K562 (cell line): ENCODE results near the gene ALG12. TPM values are rescaled to one million over a fixed set of nuclear protein-coding genes. Genes with fewer than 3 reads are reported as not detected.

Source experiments
- ATAC-seq: fragments of 200-7000 bp; cut with Tn5 transposase; 3 replicates; pipeline ENCODE4 v1.9.1; 2020; ENCODE audit warnings: moderate library complexity
- BruUV-seq: library from RNA; stranded (reverse); fragments of 400-500 nt; replicated peaks from 2 replicates; lab custom pipeline; 2021; lab: Mats Ljungman, UMichigan
- CTCF ChIA-PET: fragments of 300-600 bp; formaldehyde crosslinking; extraction: SDS; loops from one replicate; lab custom pipeline; 2021; ENCODE audit warnings: low intra/inter-chr PET ratio; lab: Yijun Ruan, JAX
- POLR2A ChIA-PET: fragments of 300-600, 350-650 bp; sonication (Branson Sonifier 250); formaldehyde crosslinking; extraction: SDS; loops from one replicate; lab custom pipeline; 2021; ENCODE audit warnings: antibody characterized with exemption, inconsistent platforms; lab: Yijun Ruan, JAX
- DNase-seq, 4 experiments: peaks; one replicate each; pipeline versions ENCODE4 v3.0.0 to v3.0.0-alpha.2; 2011 to 2018; ENCODE audit warnings: low spot score in 3 of 4, mixed read lengths in 3 of 4; ENCODE audit errors: extremely low read depth in 1 of 4
- FAIRE-seq: peaks from 2 replicates; lab custom pipeline; 2011; peaks lifted over from hg19 to GRCh38; lab: Jason Lieb, UNC
- H2AFZ ChIP-seq: 2 replicates; pipeline ENCODE4 v1.6.0; 2011; ENCODE audit warnings: low read depth, low read length, control low read depth, inconsistent platforms
- H3K27ac ChIP-seq: fragments of 200-600 bp; 3 replicates; pipeline ENCODE4 v1.8.0; 2011; ENCODE audit warnings: low read depth, mild to moderate bottlenecking, control low read depth, inconsistent platforms, low read length, moderate library complexity, mixed read lengths; ENCODE audit errors: extremely low read depth
- H3K27me3 ChIP-seq, 2 experiments: fragments of 300-600 bp in 1 of 2; 2 replicates in 1 of 2; 3 replicates in 1 of 2; pipeline versions ENCODE4 v1.6.0 to v1.8.0; 2011; ENCODE audit warnings: inconsistent platforms in 2 of 2, low read length in 2 of 2, mild to moderate bottlenecking in 1 of 2, mixed read lengths in 1 of 2, moderate library complexity in 1 of 2; ENCODE audit not compliant: control insufficient read depth in 2 of 2, insufficient read depth in 2 of 2
- H3K36me3 ChIP-seq: fragments of 300-600 bp; 3 replicates; pipeline ENCODE4 v1.8.0; 2011; ENCODE audit warnings: mild to moderate bottlenecking, low read length, inconsistent platforms; ENCODE audit not compliant: control insufficient read depth, insufficient read depth
- H3K4me1 ChIP-seq, 2 experiments: fragments of 200-600 bp in 1 of 2; replicated peaks in 1 of 2; 2 replicates in 1 of 2; 3 replicates in 1 of 2; pipeline versions ENCODE4 v1.5.1 to v1.8.0; 2011; ENCODE audit warnings: inconsistent platforms in 2 of 2, low read length in 2 of 2, mild to moderate bottlenecking in 1 of 2, mixed read lengths in 1 of 2, moderate library complexity in 1 of 2; ENCODE audit not compliant: control insufficient read depth in 2 of 2, insufficient read depth in 2 of 2
- H3K4me2 ChIP-seq: 2 replicates; pipeline ENCODE4 v1.6.1; 2011; ENCODE audit warnings: low read length, control low read depth, inconsistent platforms, mixed read lengths; ENCODE audit not compliant: insufficient read depth
- H3K4me3 ChIP-seq: fragments of 200-600 bp; sonication (generic), shearing (Covaris generic); 2 replicates; pipeline ENCODE4 v1.5.1; 2016; ENCODE audit warnings: control low read depth, inconsistent platforms
- H3K79me2 ChIP-seq: fragments of 200-600 bp; 3 replicates; pipeline ENCODE4 v1.8.0; 2011; ENCODE audit warnings: low read length, inconsistent platforms; ENCODE audit not compliant: control insufficient read depth, insufficient read depth
- H3K9ac ChIP-seq, 2 experiments: 2 replicates each; pipeline versions ENCODE4 v1.6.0 to v1.6.1; 2011; ENCODE audit warnings: low read depth in 2 of 2, low read length in 2 of 2, control low read depth in 1 of 2, inconsistent platforms in 1 of 2, mild to moderate bottlenecking in 1 of 2, mixed read lengths in 1 of 2; ENCODE audit not compliant: insufficient read depth in 1 of 2
- H3K9me1 ChIP-seq: one replicate; pipeline ENCODE4 v1.6.0; 2011; ENCODE audit warnings: inconsistent platforms, mild to moderate bottlenecking, low read length, moderate library complexity; ENCODE audit not compliant: control insufficient read depth, insufficient read depth
- H3K9me3 ChIP-seq: replicated peaks from 2 replicates; pipeline ENCODE4 v1.5.1; 2011; ENCODE audit warnings: low read depth, low read length, inconsistent platforms; ENCODE audit not compliant: control insufficient read depth, insufficient read depth
- H4K20me1 ChIP-seq: replicated peaks from 2 replicates; pipeline ENCODE4 v1.6.1; 2011; ENCODE audit warnings: low read length, inconsistent platforms, mixed read lengths; ENCODE audit not compliant: control insufficient read depth, insufficient read depth
- LARP7 ChIP-seq: fragments of 450-650 bp; IDR thresholded peaks from 2 replicates; pipeline ENCODE4 v1.6.1; 2016
- ZNF239 ChIP-seq: fragments of 250-450 bp; sonication (Bioruptor Pico); IDR thresholded peaks from 2 replicates; pipeline ENCODE4 v1.4.0; 2020; ENCODE audit warnings: mild to moderate bottlenecking
- ZSCAN29 ChIP-seq: fragments of 450-650 bp; IDR thresholded peaks from 2 replicates; pipeline ENCODE4 v1.6.1; 2017
- WGBS: fragments of 100-300 bp; shearing (Covaris generic); methylation state at CpG from one replicate; pipeline ENCODE4 v1.1.6; 2016; ENCODE audit warnings: low coverage, mixed read lengths; ENCODE audit not compliant: insufficient coverage; ENCODE audit errors: missing lambda C conversion rate; 5-methylcytosine and 5-hydroxymethylcytosine counted together
- in situ Hi-C: fragments of 300-500 bp; cut with MboI; formaldehyde crosslinking; loops from 4 replicates; pipeline ENCODE4 v1.15.0; 2018; ENCODE audit warnings: inconsistent platforms, mixed read lengths
- intact Hi-C: fragments of 100-400 bp; cut with micrococcal nuclease; formaldehyde crosslinking; loops from 2 replicates; pipeline ENCODE4 v1.14.2; 2022
- polyA plus RNA-seq, 8 experiments: library from polyadenylated mRNA; depleted of rRNA in 4 of 8; stranded (reverse) in 5 of 8; unstranded in 3 of 8; fragments of >200 nt; fragmentation: Nextera tagmentation in 2 of 8; fragmentation: Illumina TruSeq in 1 of 8; extraction: Ambion mirVana in 2 of 8; extraction: Trizol in 1 of 8; gene quantifications; 2 replicates each; pipeline versions ENCODE4 v1.2.1 to v1.2.3, GENCODE V29; 2011 to 2014; ENCODE audit warnings: inconsistent platforms in 1 of 8, missing spikeins in 1 of 8
- total RNA-seq, 7 experiments: library from RNA; depleted of rRNA in 6 of 7; stranded (reverse); fragments of >200 nt in 6 of 7; fragmentation: Illumina TruSeq in 2 of 7; extraction: Trizol in 2 of 7; gene quantifications; 2 replicates each; pipeline versions ENCODE4 v1.2.1 to v1.2.3, GENCODE V29; 2011 to 2021; ENCODE audit warnings: low replicate concordance in 1 of 7
- TF ChIP-seq, protein P1 (sequence below): sonication (generic); formaldehyde crosslinking; IDR thresholded peaks from 2 replicates; pipeline ENCODE4 v1.8.0; 2022; ENCODE audit warnings: mild to moderate bottlenecking, missing genetic modification reagents
- TF ChIP-seq, protein P2 (sequence below): fragments of 250-450 bp; sonication (Bioruptor Pico); IDR thresholded peaks from 2 replicates; pipeline ENCODE4 v1.8.0; 2022; ENCODE audit warnings: inconsistent platforms

ALG12 gene
- total and polyA plus RNA-seq, 9 of the 15 experiments (the other 6 are each of a cell fraction or from before 2014, with no cell fraction given) = 0.20 to 8.5 (median 3.4) TPM

DNA sequence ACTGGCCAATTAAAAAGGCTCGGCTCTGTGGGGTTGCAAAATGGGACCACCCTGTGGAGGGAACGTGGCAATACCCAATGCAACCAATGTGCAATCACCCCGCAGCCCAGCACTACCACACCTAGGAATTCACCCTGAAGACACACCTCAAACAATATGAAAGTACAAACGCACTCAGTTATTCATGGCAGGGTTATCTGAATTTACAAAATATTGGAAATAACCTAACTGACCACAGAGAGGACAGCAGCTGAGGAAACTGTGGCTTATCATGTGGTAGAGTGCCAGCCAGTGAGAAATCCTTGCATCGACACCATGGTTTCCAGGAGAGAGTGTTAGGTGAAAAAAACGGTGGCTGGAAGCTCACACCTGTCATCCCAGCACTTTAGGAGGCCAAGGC is 18.7 kb downstream of the ALG12 start:
- no peak for ATAC-seq
- Histone ChIP-seq H3K27ac (no peak overlapping the region), H3K36me3 (peaks cover 14% of the 10 kb centered on the region; the same call in 2 of the 3 replicates), H3K4me3 (no peak overlapping the region), H3K9me3 (0 out of 2 replicates have a peak, but pooled peaks cover 4% of the 10 kb centered on the region), H3K9ac (no peak overlapping the region), H2AFZ (no peak overlapping the region), H3K4me1 (peaks cover 2 to 13% of the 10 kb centered on the region in 2 experiments; a peak in 3 of 5 replicates), H3K79me2 (no peaks in the 10 kb centered on the region), H4K20me1 (no peaks in the 10 kb centered on the region), H3K27me3 (no peaks in the 10 kb centered on the region), H3K9me1 (no peaks in the 10 kb centered on the region), H3K4me2 (no peak overlapping the region)
- WGBS = 57% methylated on average over 6 of the region's 6 CpGs
- in situ Hi-C loops = no loop called here
- DNase-seq = no peak
- ChIA-PET CTCF (no interaction called here), POLR2A (no interaction called here)
- TF ChIP-seq, protein P1, sequence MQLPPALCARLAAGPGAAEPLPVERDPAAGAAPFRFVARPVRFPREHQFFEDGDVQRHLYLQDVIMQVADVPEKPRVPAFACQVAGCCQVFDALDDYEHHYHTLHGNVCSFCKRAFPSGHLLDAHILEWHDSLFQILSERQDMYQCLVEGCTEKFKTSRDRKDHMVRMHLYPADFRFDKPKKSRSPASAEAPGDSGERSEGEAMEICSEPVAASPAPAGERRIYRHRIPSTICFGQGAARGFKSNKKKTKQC (CRISPR knock-in tag) = no peak
- TF ChIP-seq LARP7 (no peak), ZSCAN29 (no peak), ZNF239 (CRISPR knock-in tag) (no peak)
- TF ChIP-seq, protein P2, sequence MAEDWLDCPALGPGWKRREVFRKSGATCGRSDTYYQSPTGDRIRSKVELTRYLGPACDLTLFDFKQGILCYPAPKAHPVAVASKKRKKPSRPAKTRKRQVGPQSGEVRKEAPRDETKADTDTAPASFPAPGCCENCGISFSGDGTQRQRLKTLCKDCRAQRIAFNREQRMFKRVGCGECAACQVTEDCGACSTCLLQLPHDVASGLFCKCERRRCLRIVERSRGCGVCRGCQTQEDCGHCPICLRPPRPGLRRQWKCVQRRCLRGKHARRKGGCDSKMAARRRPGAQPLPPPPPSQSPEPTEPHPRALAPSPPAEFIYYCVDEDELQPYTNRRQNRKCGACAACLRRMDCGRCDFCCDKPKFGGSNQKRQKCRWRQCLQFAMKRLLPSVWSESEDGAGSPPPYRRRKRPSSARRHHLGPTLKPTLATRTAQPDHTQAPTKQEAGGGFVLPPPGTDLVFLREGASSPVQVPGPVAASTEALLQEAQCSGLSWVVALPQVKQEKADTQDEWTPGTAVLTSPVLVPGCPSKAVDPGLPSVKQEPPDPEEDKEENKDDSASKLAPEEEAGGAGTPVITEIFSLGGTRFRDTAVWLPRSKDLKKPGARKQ (CRISPR knock-in tag) = no peak
- intact Hi-C loops = no loop called here
- BruUV-seq = no TSS peak
- no peak for FAIRE-seq
